Measurements from ENCODE around the gene COL4A2.

Gene COL4A2

GRCh38 chr13:110423689-110424302, 116.7 kb downstream of the COL4A2 start:
- no peak for DNase-seq

GRCh38 chr13:110424569-110425443, 117.7 kb downstream of the COL4A2 start:
- no peak for DNase-seq

GRCh38 chr13:110425444-110425780, 118.3 kb downstream of the COL4A2 start:
- DNase-seq, result no peak

GRCh38 chr13:110426735-110427134, 119.7 kb downstream of the COL4A2 start:
- no peak for DNase-seq

GRCh38 chr13:110428313-110428712, 121.2 kb downstream of the COL4A2 start:
- DNase-seq, result no peak

- no peak for DNase-seq
Measured at GRCh38 chr13:110430391-110431336, 123.6 kb downstream of the COL4A2 start.

- no peak for DNase-seq
Measured at GRCh38 chr13:110431425-110432294, 124.6 kb downstream of the COL4A2 start.

- DNase-seq, result no peak
Measured at GRCh38 chr13:110432522-110432921, 125.4 kb downstream of the COL4A2 start.

- DNase-seq, result no peak
Measured at GRCh38 chr13:110433014-110433413, 125.9 kb downstream of the COL4A2 start.

- DNase-seq, result no peak
Measured at GRCh38 chr13:110434629-110435028, 127.5 kb downstream of the COL4A2 start.

- DNase-seq, result no peak
Measured at GRCh38 chr13:110435331-110435730, 128.2 kb downstream of the COL4A2 start.

- DNase-seq, result no peak
Measured at GRCh38 chr13:110436276-110436675, 129.2 kb downstream of the COL4A2 start.

GRCh38 chr13:110436786-110437370, 129.8 kb downstream of the COL4A2 start:
- no peak for DNase-seq

GRCh38 chr13:110438211-110438610, 131.1 kb downstream of the COL4A2 start:
- no peak for DNase-seq

GRCh38 chr13:110438776-110439175, 131.7 kb downstream of the COL4A2 start:
- DNase-seq, result no peak

- no peak for DNase-seq
Measured at GRCh38 chr13:110440946-110441731, 134.1 kb downstream of the COL4A2 start.

GRCh38 chr13:110442930-110443621, 136.0 kb downstream of the COL4A2 start:
- no peak for DNase-seq

GRCh38 chr13:110443622-110444225, 136.6 kb downstream of the COL4A2 start:
- no peak for DNase-seq

- no peak for DNase-seq
Measured at GRCh38 chr13:110444226-110444653, 137.2 kb downstream of the COL4A2 start.

- no peak for DNase-seq
Measured at GRCh38 chr13:110445183-110445582, 138.1 kb downstream of the COL4A2 start.
